ENCODE measurements around the gene JMJD6. TPM values are rescaled to one million over a fixed set of nuclear protein-coding genes. Genes with fewer than 3 reads are reported as not detected.
"Not testable (repeated sequence)": the region's sequence is repeated elsewhere in the genome, so short reads cannot be mapped to it uniquely, and the experiment has no call there.

Gene JMJD6
- total RNA-seq, 1 donor from 2014 or later, result 16.8 TPM

DNA sequence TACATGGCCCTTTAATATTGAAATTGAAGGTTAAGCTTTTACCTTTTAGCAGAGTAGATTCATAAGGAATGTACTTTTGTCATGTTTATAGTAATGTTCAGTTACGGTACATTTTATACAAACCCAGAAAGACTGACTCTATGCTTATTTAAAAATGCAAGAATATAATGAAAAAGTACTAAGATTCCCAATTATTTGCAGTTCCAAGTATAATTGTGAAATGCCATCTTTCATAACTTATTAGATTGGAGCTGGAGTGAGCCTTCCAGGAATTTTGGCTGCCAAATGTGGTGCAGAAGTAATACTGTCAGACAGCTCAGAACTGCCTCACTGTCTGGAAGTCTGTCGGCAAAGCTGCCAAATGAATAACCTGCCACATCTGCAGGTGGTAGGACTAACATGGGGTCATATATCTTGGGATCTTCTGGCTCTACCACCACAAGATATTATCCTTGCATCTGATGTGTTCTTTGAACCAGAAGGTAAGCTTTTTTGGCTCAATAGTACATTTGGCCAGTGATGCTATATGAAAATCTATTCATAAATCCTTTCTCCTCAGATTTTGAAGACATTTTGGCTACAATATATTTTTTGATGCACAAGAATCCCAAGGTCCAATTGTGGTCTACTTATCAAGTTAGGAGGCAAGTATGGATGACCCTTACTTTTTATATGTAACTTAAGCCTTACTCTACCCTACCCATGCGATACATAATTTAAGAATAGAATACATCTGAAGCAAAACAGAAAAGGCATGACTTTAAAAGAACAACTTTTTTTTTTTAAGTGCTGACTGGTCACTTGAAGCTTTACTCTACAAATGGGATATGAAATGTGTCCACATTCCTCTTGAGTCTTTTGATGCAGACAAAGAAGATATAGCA lies 6.6 kb upstream of the JMJD6 start:
- no peaks in the 10 kb centered on the region for H3K27me3 Mint-ChIP-seq (ENCODE audit: unreplicated experiment)
- H3K36me3 Mint-ChIP-seq (ENCODE audit: unreplicated experiment), result peaks cover 40% of the 10 kb centered on the region
- peaks cover 46% of the 10 kb centered on the region for H3K4me1 Mint-ChIP-seq (ENCODE audit: unreplicated experiment)
- no peak for DNase-seq (ENCODE audit: extremely low spot score, unreplicated experiment)
- H3K9me3 Mint-ChIP-seq (ENCODE audit: unreplicated experiment), result no peaks in the 10 kb centered on the region
- no peak overlapping the region for H3K27ac Mint-ChIP-seq (ENCODE audit: unreplicated experiment)
- H3K4me3 Mint-ChIP-seq (ENCODE audit: unreplicated experiment), result no peak overlapping the region
- TF ChIP-seq, protein P1, sequence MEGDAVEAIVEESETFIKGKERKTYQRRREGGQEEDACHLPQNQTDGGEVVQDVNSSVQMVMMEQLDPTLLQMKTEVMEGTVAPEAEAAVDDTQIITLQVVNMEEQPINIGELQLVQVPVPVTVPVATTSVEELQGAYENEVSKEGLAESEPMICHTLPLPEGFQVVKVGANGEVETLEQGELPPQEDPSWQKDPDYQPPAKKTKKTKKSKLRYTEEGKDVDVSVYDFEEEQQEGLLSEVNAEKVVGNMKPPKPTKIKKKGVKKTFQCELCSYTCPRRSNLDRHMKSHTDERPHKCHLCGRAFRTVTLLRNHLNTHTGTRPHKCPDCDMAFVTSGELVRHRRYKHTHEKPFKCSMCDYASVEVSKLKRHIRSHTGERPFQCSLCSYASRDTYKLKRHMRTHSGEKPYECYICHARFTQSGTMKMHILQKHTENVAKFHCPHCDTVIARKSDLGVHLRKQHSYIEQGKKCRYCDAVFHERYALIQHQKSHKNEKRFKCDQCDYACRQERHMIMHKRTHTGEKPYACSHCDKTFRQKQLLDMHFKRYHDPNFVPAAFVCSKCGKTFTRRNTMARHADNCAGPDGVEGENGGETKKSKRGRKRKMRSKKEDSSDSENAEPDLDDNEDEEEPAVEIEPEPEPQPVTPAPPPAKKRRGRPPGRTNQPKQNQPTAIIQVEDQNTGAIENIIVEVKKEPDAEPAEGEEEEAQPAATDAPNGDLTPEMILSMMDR (IDR thresholded peaks at IDR 0.05), result no peak

DNA sequence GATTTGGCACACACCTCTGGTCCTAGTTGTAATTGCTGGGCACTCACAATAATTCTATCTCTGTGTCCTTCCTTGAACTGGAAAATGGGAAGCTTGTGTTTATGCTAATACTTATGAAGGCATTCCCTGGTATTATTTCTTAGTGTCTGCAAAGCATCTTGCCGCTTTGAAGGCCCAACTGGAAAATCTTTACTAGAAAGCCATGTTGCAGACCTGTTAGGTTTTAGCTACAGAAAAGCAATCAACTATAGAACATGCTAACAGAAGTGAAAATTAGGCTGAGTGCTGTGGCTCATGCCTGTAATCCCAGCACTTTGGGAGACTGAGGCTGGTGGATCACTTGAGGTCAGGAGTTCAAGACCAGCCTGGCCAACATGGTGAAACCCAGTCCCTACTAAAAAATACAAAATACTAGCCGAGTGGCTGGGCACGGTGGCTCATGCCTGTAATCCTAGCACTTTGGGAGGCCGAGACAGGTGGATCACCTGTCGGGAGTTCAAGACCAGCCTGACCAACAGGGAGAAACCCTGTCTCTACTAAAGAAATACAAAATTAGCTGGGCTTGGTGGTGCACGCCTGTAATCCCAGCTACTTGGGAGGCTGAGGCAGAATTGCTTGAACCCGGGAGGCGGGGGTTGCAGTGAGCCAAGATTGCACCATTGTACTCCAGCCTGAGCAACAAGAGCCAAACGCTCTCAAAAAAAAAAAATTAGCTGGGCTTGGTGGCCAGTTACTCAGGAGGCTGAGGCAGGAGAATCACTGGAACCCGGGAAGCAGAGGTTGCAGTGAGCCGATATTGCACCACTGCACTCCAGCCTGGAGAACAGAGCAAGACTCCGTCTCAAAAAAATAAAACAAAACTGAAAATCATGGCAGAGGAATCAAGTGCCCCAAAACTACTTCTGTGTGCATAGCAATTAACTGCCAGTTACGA lies 5.7 kb upstream of the JMJD6 start:
- H3K27ac Mint-ChIP-seq (ENCODE audit: unreplicated experiment), result peak overlapping the region; percentile 2
- not testable (repeated sequence) for H3K4me3 Mint-ChIP-seq (ENCODE audit: unreplicated experiment); DNase-seq (ENCODE audit: extremely low spot score, unreplicated experiment); H3K9me3 Mint-ChIP-seq (ENCODE audit: unreplicated experiment); H3K27me3 Mint-ChIP-seq (ENCODE audit: unreplicated experiment)
- peaks cover 40% of the 10 kb centered on the region for H3K36me3 Mint-ChIP-seq (ENCODE audit: unreplicated experiment)
- H3K4me1 Mint-ChIP-seq (ENCODE audit: unreplicated experiment), result peaks cover 55% of the 10 kb centered on the region

DNA sequence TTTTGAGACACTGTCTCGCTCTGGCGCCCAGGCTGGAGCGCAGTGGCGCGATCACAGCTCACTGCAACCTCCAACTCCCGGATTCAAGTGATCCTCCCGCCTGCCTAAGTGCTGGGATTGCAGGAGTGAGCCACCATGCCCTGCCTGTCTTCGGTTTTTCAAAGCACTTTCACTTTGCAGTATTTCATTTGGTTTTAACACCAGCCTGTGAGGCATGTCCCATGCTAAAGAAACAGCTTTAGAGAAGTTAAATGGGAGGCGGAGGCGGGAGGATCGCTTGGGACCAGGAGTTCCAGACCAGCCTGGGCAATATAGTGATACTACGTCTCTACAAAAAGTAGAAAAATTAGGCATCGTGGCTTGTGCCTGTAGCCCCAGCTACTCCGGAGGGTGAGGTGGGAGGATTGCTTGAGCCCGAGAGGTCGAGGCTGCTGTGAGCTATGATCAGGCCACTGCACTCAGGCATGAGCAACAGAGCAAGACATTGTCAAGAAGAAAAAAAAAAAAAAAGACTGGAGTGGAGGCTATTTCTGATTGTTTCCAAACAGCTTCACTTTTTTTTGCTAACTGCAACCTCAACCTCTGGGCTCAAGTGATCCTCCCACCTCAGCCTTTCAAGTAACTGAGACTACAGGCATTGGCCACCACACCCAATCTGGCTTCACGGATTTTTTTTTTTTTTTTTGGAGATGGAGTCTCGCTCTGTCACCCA lies 1.5 kb upstream of the JMJD6 start:
- Mint-ChIP-seq H3K36me3 (ENCODE audit: unreplicated experiment) (peaks cover 18% of the 10 kb centered on the region), H3K4me1 (ENCODE audit: unreplicated experiment) (peaks cover 36% of the 10 kb centered on the region), H3K27ac (ENCODE audit: unreplicated experiment) (peak overlapping the region; percentile 97), H3K27me3 (ENCODE audit: unreplicated experiment) (no peaks in the 10 kb centered on the region), H3K4me3 (ENCODE audit: unreplicated experiment) (peak overlapping the region; percentile 95), H3K9me3 (ENCODE audit: unreplicated experiment) (no peaks in the 10 kb centered on the region)
- TF ChIP-seq, protein P1 (IDR thresholded peaks at IDR 0.05), result no peak
- DNase-seq (ENCODE audit: extremely low spot score, unreplicated experiment), result no peak

DNA sequence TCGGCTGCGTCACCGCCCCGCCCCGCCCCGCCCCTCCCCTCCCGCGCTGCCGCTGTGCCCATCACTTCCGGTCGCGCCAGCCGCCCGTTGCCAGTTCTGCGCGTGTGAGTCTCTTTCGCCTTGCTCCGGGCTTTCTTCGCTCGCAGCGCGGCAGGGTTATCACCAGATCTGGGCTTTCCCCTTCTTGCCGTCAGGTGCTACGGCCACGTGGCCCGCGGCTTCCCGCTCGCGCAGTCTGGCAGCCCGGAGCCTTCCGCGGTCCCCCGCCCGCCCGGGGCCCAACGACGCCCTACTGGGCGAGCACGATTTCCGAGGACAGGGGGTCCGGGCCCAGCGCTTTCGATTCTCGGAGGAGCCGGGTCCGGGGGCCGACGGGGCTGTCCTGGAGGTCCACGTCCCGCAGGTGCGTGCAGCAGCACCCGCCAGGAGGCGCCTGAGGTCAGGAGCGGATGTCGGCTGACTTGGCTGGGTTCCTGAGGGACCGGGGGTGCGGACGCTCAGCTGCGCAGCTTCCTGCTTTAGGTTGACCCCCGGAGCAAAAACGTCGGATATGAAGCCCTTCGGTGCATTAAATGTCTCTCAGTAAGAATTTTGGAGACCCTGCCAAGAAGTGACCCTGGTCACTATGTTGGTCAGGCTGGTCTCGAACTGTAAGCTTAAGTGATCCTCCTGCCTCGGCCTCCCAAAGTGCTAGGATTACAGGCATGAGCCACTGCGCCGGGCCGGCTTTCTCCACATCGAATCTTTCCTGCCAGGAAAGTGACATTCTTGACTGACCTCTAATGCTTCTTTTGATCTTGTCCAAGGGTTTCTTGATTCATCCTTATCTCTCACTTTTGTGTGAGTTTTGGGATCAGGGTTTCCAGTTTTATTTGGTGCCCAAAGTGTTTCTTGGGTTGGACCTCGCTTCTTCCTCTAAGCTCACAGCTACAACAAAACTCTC lies 641 bp upstream of the JMJD6 start, which contains the start of gene METTL23:
Gene METTL23 (plus strand): TSS at position 64 of the 943 bp plus-strand sequence. CDS start 2,872 bp downstream, outside the sequence.
- no peaks in the 10 kb centered on the region for H3K9me3 Mint-ChIP-seq (ENCODE audit: unreplicated experiment)
- peak within 1 kb of the TSS; percentile 95 for H3K4me3 Mint-ChIP-seq (ENCODE audit: unreplicated experiment)
- peak; percentile 93 for DNase-seq (ENCODE audit: extremely low spot score, unreplicated experiment)
- H3K27me3 Mint-ChIP-seq (ENCODE audit: unreplicated experiment), result no peaks in the 10 kb centered on the region
- H3K4me1 Mint-ChIP-seq (ENCODE audit: unreplicated experiment), result peaks cover 32% of the 10 kb centered on the region
- H3K36me3 Mint-ChIP-seq (ENCODE audit: unreplicated experiment), result peaks cover 17% of the 10 kb centered on the region
- TF ChIP-seq, protein P1 (IDR thresholded peaks at IDR 0.05), result peak; percentile 63
- peak within 1 kb of the TSS; percentile 97 for H3K27ac Mint-ChIP-seq (ENCODE audit: unreplicated experiment)

All from osteocyte (in vitro differentiated cells).